Mesenchymal stem cell (in vitro differentiated cells and primary cell): Measurements from ENCODE around the gene APELA.
"Not testable (repeated sequence)": the region's sequence is repeated elsewhere in the genome, so short reads cannot be mapped to it uniquely, and the experiment has no call there.

Experiments
- DNase-seq: peaks from one replicate; pipeline ENCODE4 v3.0.0-alpha.2; 2013
- H2AFZ ChIP-seq: one replicate; pipeline ENCODE4 v1.6.1; 2013; ENCODE audit warnings: low read depth, mild to moderate bottlenecking, control low read depth, inconsistent platforms, low read length, moderate library complexity
- H2AK5ac ChIP-seq: 2 replicates; pipeline ENCODE4 v1.6.1; 2013; ENCODE audit warnings: low read length, moderate library complexity, mild to moderate bottlenecking, inconsistent platforms; ENCODE audit not compliant: severe bottlenecking
- H2BK120ac ChIP-seq: one replicate; pipeline ENCODE4 v1.6.1; 2013; ENCODE audit warnings: low read depth, mild to moderate bottlenecking, inconsistent platforms, low read length, moderate library complexity
- H2BK12ac ChIP-seq, 2 experiments: one replicate each; pipeline ENCODE4 v1.6.1; 2013; ENCODE audit warnings: inconsistent platforms in 2 of 2, low read length in 2 of 2, mild to moderate bottlenecking in 2 of 2, moderate library complexity in 2 of 2, control low read depth in 1 of 2
- H2BK15ac ChIP-seq: one replicate; pipeline ENCODE4 v1.6.1; 2013; ENCODE audit warnings: mild to moderate bottlenecking, low read depth, inconsistent platforms; ENCODE audit not compliant: poor library complexity, severe bottlenecking
- H2BK5ac ChIP-seq: 2 replicates; pipeline ENCODE4 v1.6.1; 2013; ENCODE audit warnings: low read depth, mild to moderate bottlenecking, low read length, control low read depth, inconsistent platforms; ENCODE audit not compliant: poor library complexity, severe bottlenecking
- H3K14ac ChIP-seq, 2 experiments: one replicate each; pipeline ENCODE4 v1.6.1; 2013; ENCODE audit warnings: inconsistent platforms in 2 of 2, low read length in 2 of 2, control low read depth in 1 of 2, mild to moderate bottlenecking in 1 of 2, moderate library complexity in 1 of 2
- H3K18ac ChIP-seq, 2 experiments: one replicate each; pipeline ENCODE4 v1.6.1; 2013; ENCODE audit warnings: inconsistent platforms in 2 of 2, low read length in 2 of 2, control low read depth in 1 of 2, low read depth in 1 of 2, mild to moderate bottlenecking in 1 of 2
- H3K23ac ChIP-seq, 2 experiments: one replicate each; pipeline ENCODE4 v1.6.1; 2013; ENCODE audit warnings: inconsistent platforms in 2 of 2, low read length in 2 of 2, mild to moderate bottlenecking in 2 of 2, moderate library complexity in 2 of 2, control low read depth in 1 of 2
- H3K27ac ChIP-seq: 2 replicates; pipeline ENCODE4 v1.5.1; 2013; ENCODE audit warnings: mild to moderate bottlenecking, moderate library complexity, low read length, control low read depth, inconsistent platforms; ENCODE audit not compliant: poor library complexity, severe bottlenecking
- H3K27me3 ChIP-seq, 2 experiments: 2 replicates each; pipeline versions ENCODE4 v1.6.1 to v1.7.0; 2013; ENCODE audit warnings: low read length in 2 of 2, mild to moderate bottlenecking in 2 of 2, moderate library complexity in 2 of 2, control low read depth in 1 of 2, inconsistent platforms in 1 of 2; ENCODE audit not compliant: control insufficient read depth in 1 of 2, insufficient read depth in 1 of 2
- H3K36me3 ChIP-seq, 2 experiments: 2 replicates each; pipeline versions ENCODE4 v1.6.1 to v1.7.0; 2013; ENCODE audit warnings: low read length in 2 of 2, control low read depth in 1 of 2, inconsistent platforms in 1 of 2, low read depth in 1 of 2, mild to moderate bottlenecking in 1 of 2; ENCODE audit not compliant: insufficient read depth in 2 of 2, control insufficient read depth in 1 of 2
- H3K4ac ChIP-seq, 2 experiments: one replicate each; pipeline ENCODE4 v1.6.1; 2013; ENCODE audit warnings: inconsistent platforms in 2 of 2, low read length in 2 of 2, mild to moderate bottlenecking in 2 of 2, moderate library complexity in 2 of 2, control low read depth in 1 of 2, low read depth in 1 of 2
- H3K4me1 ChIP-seq: 2 replicates; pipeline ENCODE4 v1.6.1; 2013; ENCODE audit warnings: low read depth, low read length, control low read depth; ENCODE audit not compliant: control insufficient read depth, insufficient read depth
- H3K4me2 ChIP-seq: 2 replicates; pipeline ENCODE4 v1.6.1; 2013; ENCODE audit warnings: low read length, mild to moderate bottlenecking, inconsistent platforms; ENCODE audit not compliant: poor library complexity, severe bottlenecking
- H3K4me3 ChIP-seq, 2 experiments: 2 replicates each; pipeline versions ENCODE4 v1.5.1 to v1.7.0; 2013; ENCODE audit warnings: low read length in 2 of 2, mild to moderate bottlenecking in 2 of 2, control low read depth in 1 of 2, low read depth in 1 of 2; ENCODE audit not compliant: insufficient read depth in 1 of 2
- H3K79me1 ChIP-seq: replicated peaks from 2 replicates; pipeline ENCODE4 v1.6.1; 2013; ENCODE audit warnings: mild to moderate bottlenecking, control low read depth, low read length, inconsistent platforms; ENCODE audit not compliant: poor library complexity, severe bottlenecking
- H3K9ac ChIP-seq: 2 replicates; pipeline ENCODE4 v1.7.0; 2013; ENCODE audit warnings: mild to moderate bottlenecking, low read length, moderate library complexity
- H3K9me3 ChIP-seq: 2 replicates; pipeline ENCODE4 v1.7.0; 2013; ENCODE audit warnings: mild to moderate bottlenecking, low read length; ENCODE audit not compliant: control insufficient read depth
- H4K8ac ChIP-seq: one replicate; pipeline ENCODE4 v1.6.1; 2013; ENCODE audit warnings: inconsistent platforms, mild to moderate bottlenecking, low read length, moderate library complexity
- H4K91ac ChIP-seq: one replicate; pipeline ENCODE4 v1.6.1; 2013; ENCODE audit warnings: mild to moderate bottlenecking, low read length, inconsistent platforms
- WGBS: methylation state at CpG from one replicate; pipeline ENCODE4 v1.1.7; 2013; ENCODE audit warnings: mixed read lengths; 5-methylcytosine and 5-hydroxymethylcytosine counted together

Gene APELA

GRCh38 chr4:164918956-164919355 lies 42.0 kb downstream of the APELA start:
- Histone ChIP-seq H3K9ac (no peak overlapping the region), H3K27me3 (no peaks in the 10 kb centered on the region), H4K8ac (no peak overlapping the region), H3K14ac (no peak overlapping the region), H2BK5ac (no peak overlapping the region), H2BK120ac (no peak overlapping the region), H3K4me1 (no peaks in the 10 kb centered on the region), H3K23ac (no peak overlapping the region), H3K79me1 (no peaks in the 10 kb centered on the region), H3K4me2 (no peak overlapping the region), H2BK15ac (no peak overlapping the region), H3K4me3 (no peak overlapping the region), H4K91ac (no peak overlapping the region), H2AFZ (no peak overlapping the region), H2AK5ac (no peak overlapping the region), H3K27ac (no peak overlapping the region), H3K36me3 (no peaks in the 10 kb centered on the region), H2BK12ac (no peak overlapping the region), H3K4ac (no peak overlapping the region), H3K9me3 (no peaks in the 10 kb centered on the region), H3K18ac (no peak overlapping the region)
- no peak for DNase-seq
- 83% methylated on average over 1 of the region's 3 CpGs for WGBS

- H3K14ac ChIP-seq: no peak overlapping the region
- H2AFZ ChIP-seq: no peak overlapping the region
- H3K23ac ChIP-seq: no peak overlapping the region
- no peaks in the 10 kb centered on the region for H3K27me3 ChIP-seq
- no peaks in the 10 kb centered on the region for H3K79me1 ChIP-seq
- H3K36me3 ChIP-seq: no peaks in the 10 kb centered on the region
- H4K8ac ChIP-seq: no peak overlapping the region
- H2BK15ac ChIP-seq: no peak overlapping the region
- H3K4ac ChIP-seq: no peak overlapping the region
- H4K91ac ChIP-seq: no peak overlapping the region
- H3K18ac ChIP-seq: no peak overlapping the region
- H2BK12ac ChIP-seq: no peak overlapping the region
- no peak overlapping the region for H3K4me2 ChIP-seq
- WGBS: 100% methylated on average over 1 of the region's 3 CpGs
- H3K4me1 ChIP-seq: no peaks in the 10 kb centered on the region
- no peaks in the 10 kb centered on the region for H3K9me3 ChIP-seq
- H3K9ac ChIP-seq: no peak overlapping the region
- no peak overlapping the region for H2AK5ac ChIP-seq
- no peak overlapping the region for H3K4me3 ChIP-seq
- DNase-seq: no peak
- no peak overlapping the region for H2BK120ac ChIP-seq
- no peak overlapping the region for H2BK5ac ChIP-seq
- H3K27ac ChIP-seq: no peak overlapping the region
Measured at GRCh38 chr4:164924670-164925238, 47.8 kb downstream of the APELA start.

- Histone ChIP-seq H3K4me2 (no peak overlapping the region), H3K9ac (no peak overlapping the region), H3K79me1 (no peaks in the 10 kb centered on the region), H2BK15ac (no peak overlapping the region), H3K23ac (no peak overlapping the region), H3K4me1 (no peaks in the 10 kb centered on the region), H2AFZ (no peak overlapping the region), H3K14ac (no peak overlapping the region), H2BK120ac (no peak overlapping the region), H4K8ac (no peak overlapping the region), H3K9me3 (no peaks in the 10 kb centered on the region), H3K36me3 (no peaks in the 10 kb centered on the region), H4K91ac (no peak overlapping the region), H2BK12ac (no peak overlapping the region), H3K4me3 (no peak overlapping the region), H3K27ac (no peak overlapping the region), H3K27me3 (no peaks in the 10 kb centered on the region), H2BK5ac (no peak overlapping the region), H3K4ac (no peak overlapping the region), H2AK5ac (no peak overlapping the region), H3K18ac (no peak overlapping the region)
- DNase-seq: no peak
- WGBS: 73% methylated on average over 1 of the region's 2 CpGs
Measured at GRCh38 chr4:164926301-164926700, 49.3 kb downstream of the APELA start.

GRCh38 chr4:164927101-164927500 lies 50.1 kb downstream of the APELA start:
- H3K4me2 ChIP-seq, H2BK5ac ChIP-seq, H3K9ac ChIP-seq, H3K4me1 ChIP-seq, H2BK15ac ChIP-seq, H3K14ac ChIP-seq, H3K18ac ChIP-seq, H2BK120ac ChIP-seq, H3K23ac ChIP-seq, H3K4me3 ChIP-seq, H4K8ac ChIP-seq, H3K27me3 ChIP-seq, H3K27ac ChIP-seq, H3K36me3 ChIP-seq, H3K9me3 ChIP-seq, H2AFZ ChIP-seq, H3K79me1 ChIP-seq, H2AK5ac ChIP-seq, H3K4ac ChIP-seq, DNase-seq, H4K91ac ChIP-seq, H2BK12ac ChIP-seq: not testable (repeated sequence)
- WGBS: 60% methylated on average over 1 of the region's 2 CpGs
